Stimulated activated naive B cell treated with anti-CD40 and anti-IgM and Interleukin-4, amounts not matched to agents 10 μg/mL and 1 μg/mL and 100 μg/mL, for 72 hours (primary cell): ENCODE measurements around the gene ERICH6.
A peak's percentile ranks its signal among the peaks of the same experiment; 100 is the strongest.

Source experiments
- ATAC-seq, 2 donors: fragments of 150-1000 bp; cut with Tn5 transposase; replicated peaks; 2 replicates each; pipeline ENCODE4 v1.10.0; 2021; ENCODE audit warnings: moderate library complexity in 1 of 2
- DNase-seq: peaks from one replicate; pipeline ENCODE4 v3.0.0; 2021
- H3K27ac Mint-ChIP-seq: one replicate; pipeline ENCODE4 v1.8.0; 2022; ENCODE audit warnings: mild to moderate bottlenecking, mixed read lengths
- H3K27me3 Mint-ChIP-seq, 2 donors: one replicate each; pipeline ENCODE4 v1.8.0; 2022; ENCODE audit warnings: mixed read lengths in 2 of 2
- H3K36me3 Mint-ChIP-seq, 2 donors: one replicate each; pipeline ENCODE4 v1.8.0; 2022; ENCODE audit warnings: mixed read lengths in 2 of 2, mild to moderate bottlenecking in 1 of 2
- H3K4me1 Mint-ChIP-seq, 2 donors: one replicate each; pipeline ENCODE4 v1.8.0; 2022; ENCODE audit warnings: mixed read lengths in 2 of 2, mild to moderate bottlenecking in 1 of 2
- H3K4me3 Mint-ChIP-seq, 2 donors: one replicate each; pipeline ENCODE4 v1.8.0; 2022; ENCODE audit warnings: mild to moderate bottlenecking in 2 of 2, mixed read lengths in 2 of 2, moderate library complexity in 1 of 2
- H3K9me3 Mint-ChIP-seq, 2 donors: one replicate each; pipeline ENCODE4 v1.8.0; 2022; ENCODE audit warnings: mixed read lengths in 2 of 2, mild to moderate bottlenecking in 1 of 2

The ERICH6 gene

GRCh38 chr3:150681057-150681456 is 22.7 kb downstream of the ERICH6 start:
- Mint-ChIP-seq H3K4me1 (peaks cover 18 to 31% of the 10 kb centered on the region in 2 donors), H3K27me3 (no peaks in the 10 kb centered on the region), H3K4me3 (peak overlapping the region; percentile 62), H3K27ac (peak overlapping the region; percentile 60), H3K9me3 (peaks cover under 1 to 4% of the 10 kb centered on the region in 2 donors), H3K36me3 (peaks cover 0 to 4% of the 10 kb centered on the region in 2 donors)
- ATAC-seq (peak; percentile 98 to 99), DNase-seq (peak; percentile 13)

- Mint-ChIP-seq H3K27ac (peak overlapping the region; percentile 89), H3K4me1 (peaks cover 20 to 36% of the 10 kb centered on the region in 2 donors), H3K36me3 (peaks cover 2 to 9% of the 10 kb centered on the region in 2 donors), H3K27me3 (no peaks in the 10 kb centered on the region), H3K4me3 (peak overlapping the region; percentile 60 to 62), H3K9me3 (peaks cover 5 to 9% of the 10 kb centered on the region in 2 donors)
- DNase-seq, result no peak
- peak; percentile 4 to 7 for ATAC-seq
Measured at GRCh38 chr3:150680562-150680961, 23.2 kb downstream of the ERICH6 start.

GRCh38 chr3:150675587-150675986 is 28.1 kb downstream of the ERICH6 start:
- no peak for ATAC-seq

DNA sequence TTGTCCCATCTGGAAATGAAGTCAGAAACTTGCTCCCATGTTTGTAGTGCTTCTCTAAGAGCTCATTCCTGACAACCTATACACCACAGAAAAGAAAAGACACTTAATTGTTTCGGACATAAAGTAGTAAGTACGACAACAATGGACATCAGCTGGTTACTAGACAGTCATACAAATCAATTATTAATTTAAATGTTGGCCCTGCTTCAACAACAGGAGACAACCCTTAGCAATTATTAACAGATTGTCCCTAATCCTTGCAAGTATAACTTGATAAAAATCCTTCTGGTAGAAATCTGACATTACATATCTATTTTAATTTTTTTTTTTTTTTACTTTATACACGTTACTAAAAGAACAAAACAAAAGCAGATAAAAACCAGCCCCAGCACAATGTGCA is 29.8 kb downstream of the ERICH6 start:
- DNase-seq, result no peak
- no peaks in the 10 kb centered on the region for H3K27me3 Mint-ChIP-seq
- H3K36me3 Mint-ChIP-seq, result peaks cover 5 to 14% of the 10 kb centered on the region in 2 donors
- no peak for ATAC-seq
- peaks cover 10 to 16% of the 10 kb centered on the region in 2 donors for H3K9me3 Mint-ChIP-seq
- peaks cover 2 to 8% of the 10 kb centered on the region in 2 donors for H3K4me1 Mint-ChIP-seq
- H3K4me3 Mint-ChIP-seq, result no peak overlapping the region
- H3K27ac Mint-ChIP-seq, result no peak overlapping the region

More at GRCh38 chr3:150675587-150675986, 28.1 kb downstream of the ERICH6 start:
- no peak for DNase-seq
- Mint-ChIP-seq H3K4me3 (no peak overlapping the region), H3K36me3 (peaks cover 5 to 14% of the 10 kb centered on the region in 2 donors), H3K9me3 (peaks cover 10 to 16% of the 10 kb centered on the region in 2 donors), H3K4me1 (peaks cover 6 to 13% of the 10 kb centered on the region in 2 donors), H3K27me3 (no peaks in the 10 kb centered on the region), H3K27ac (no peak overlapping the region)

- Mint-ChIP-seq H3K27ac (no peak overlapping the region), H3K27me3 (peaks cover 0 to 9% of the 10 kb centered on the region in 2 donors), H3K9me3 (no peaks in the 10 kb centered on the region), H3K4me1 (peaks cover 2 to 15% of the 10 kb centered on the region in 2 donors), H3K4me3 (no peak overlapping the region), H3K36me3 (no peaks in the 10 kb centered on the region)
- DNase-seq (no peak), ATAC-seq (no peak)
Measured at GRCh38 chr3:150666167-150666566, 37.6 kb downstream of the ERICH6 start.

GRCh38 chr3:150663461-150663860 is 40.3 kb downstream of the ERICH6 start:
- H3K27me3 Mint-ChIP-seq, result peaks cover 8 to 9% of the 10 kb centered on the region in 2 donors
- DNase-seq (no peak), ATAC-seq (no peak)
- H3K27ac Mint-ChIP-seq, result no peak overlapping the region
- no peak overlapping the region for H3K4me3 Mint-ChIP-seq
- peaks cover 4 to 15% of the 10 kb centered on the region in 2 donors for H3K4me1 Mint-ChIP-seq
- H3K36me3 Mint-ChIP-seq, result no peaks in the 10 kb centered on the region
- H3K9me3 Mint-ChIP-seq, result no peaks in the 10 kb centered on the region

- no peak overlapping the region for H3K4me3 Mint-ChIP-seq
- no peaks in the 10 kb centered on the region for H3K9me3 Mint-ChIP-seq
- peaks cover 8 to 9% of the 10 kb centered on the region in 2 donors for H3K27me3 Mint-ChIP-seq
- peaks cover 4 to 15% of the 10 kb centered on the region in 2 donors for H3K4me1 Mint-ChIP-seq
- ATAC-seq (no peak), DNase-seq (no peak)
- H3K27ac Mint-ChIP-seq, result no peak overlapping the region
- no peaks in the 10 kb centered on the region for H3K36me3 Mint-ChIP-seq
Measured at GRCh38 chr3:150662410-150663200, 41.1 kb downstream of the ERICH6 start.

DNA sequence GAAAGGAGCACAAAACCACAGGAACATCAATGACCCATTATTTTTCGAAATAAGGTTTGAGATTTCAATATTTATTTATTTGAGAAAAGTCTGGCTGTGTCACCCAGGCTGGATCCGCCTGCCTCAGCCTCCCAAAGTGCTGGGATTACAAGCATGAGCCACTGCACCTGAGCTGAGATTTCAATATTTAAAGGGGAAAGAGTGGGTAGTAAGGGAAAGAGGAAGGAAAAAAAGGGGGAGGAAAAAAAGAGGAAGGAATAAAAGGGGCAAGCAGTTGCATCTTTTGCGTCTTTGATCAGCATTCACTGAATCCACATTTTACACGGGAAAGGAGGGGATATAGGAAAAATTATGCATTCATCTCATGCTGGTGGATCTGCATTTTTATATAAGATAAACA is 47.4 kb downstream of the ERICH6 start:
- DNase-seq (no peak), ATAC-seq (no peak)
- H3K4me3 Mint-ChIP-seq, result no peak overlapping the region
- H3K27me3 Mint-ChIP-seq, result peaks cover 0 to 8% of the 10 kb centered on the region in 2 donors
- H3K36me3 Mint-ChIP-seq, result no peaks in the 10 kb centered on the region
- H3K27ac Mint-ChIP-seq, result no peak overlapping the region
- no peaks in the 10 kb centered on the region for H3K9me3 Mint-ChIP-seq
- H3K4me1 Mint-ChIP-seq, result peaks cover 7 to 9% of the 10 kb centered on the region in 2 donors

DNA sequence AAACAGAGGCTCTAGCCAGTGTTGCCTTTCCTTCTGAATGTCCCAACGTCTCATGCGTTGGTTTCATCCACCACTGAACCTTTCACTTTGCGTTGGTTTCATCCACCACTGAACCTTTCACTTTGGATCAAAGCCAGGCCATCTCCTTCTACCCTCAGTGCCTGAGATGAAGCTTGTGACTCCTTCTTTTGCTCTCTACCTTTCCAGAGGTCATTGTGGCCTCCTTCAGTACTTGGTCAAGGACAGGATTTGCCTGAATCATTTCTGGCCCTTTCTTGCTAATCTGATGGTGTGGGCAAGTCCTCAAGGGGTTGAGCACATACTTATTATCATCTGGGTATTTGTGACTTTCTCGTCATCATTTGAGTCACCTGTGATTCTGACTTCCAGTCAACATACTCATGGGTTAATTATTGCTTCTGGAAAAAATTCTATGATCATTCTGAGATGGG is 50.6 kb downstream of the ERICH6 start:
- no peak for DNase-seq
- no peaks in the 10 kb centered on the region for H3K9me3 Mint-ChIP-seq
- no peaks in the 10 kb centered on the region for H3K27me3 Mint-ChIP-seq
- H3K4me1 Mint-ChIP-seq, result peaks cover 6 to 7% of the 10 kb centered on the region in 2 donors
- no peaks in the 10 kb centered on the region for H3K36me3 Mint-ChIP-seq
- H3K27ac Mint-ChIP-seq, result no peak overlapping the region
- peak in 1 of 2 donors; percentile 59 for ATAC-seq
- H3K4me3 Mint-ChIP-seq, result no peak overlapping the region

DNA sequence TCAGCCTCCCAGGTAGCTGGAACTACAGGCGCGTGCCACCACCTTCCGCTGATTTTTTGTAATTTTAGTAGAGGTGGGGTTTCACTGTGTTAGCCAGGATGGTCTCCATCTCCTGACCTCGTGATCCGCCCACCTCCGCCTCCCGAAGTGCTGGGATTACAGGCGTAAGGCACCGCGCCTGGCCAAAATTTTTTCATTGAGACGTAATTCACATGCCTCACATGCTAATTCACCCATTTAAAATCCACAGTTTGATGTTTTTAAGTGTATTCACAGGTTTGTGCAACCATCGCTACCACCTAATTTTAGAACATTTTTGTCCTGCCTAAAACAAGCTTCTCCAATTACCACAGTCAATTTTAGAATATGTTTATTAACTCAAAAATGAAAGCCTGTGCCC is 63.5 kb downstream of the ERICH6 start:
- Mint-ChIP-seq H3K27me3 (no peaks in the 10 kb centered on the region), H3K4me1 (peaks cover 0 to 11% of the 10 kb centered on the region in 2 donors), H3K9me3 (no peaks in the 10 kb centered on the region), H3K36me3 (no peaks in the 10 kb centered on the region), H3K4me3 (no peak overlapping the region), H3K27ac (no peak overlapping the region)
- ATAC-seq (no peak), DNase-seq (no peak)

GRCh38 chr3:150639262-150639661 is 64.5 kb downstream of the ERICH6 start:
- no peak overlapping the region for H3K4me3 Mint-ChIP-seq
- ATAC-seq (no peak), DNase-seq (no peak)
- H3K36me3 Mint-ChIP-seq, result peaks cover 1 to 4% of the 10 kb centered on the region in 2 donors
- no peaks in the 10 kb centered on the region for H3K27me3 Mint-ChIP-seq
- peaks cover 6 to 21% of the 10 kb centered on the region in 2 donors for H3K4me1 Mint-ChIP-seq
- H3K9me3 Mint-ChIP-seq, result no peaks in the 10 kb centered on the region
- H3K27ac Mint-ChIP-seq, result no peak overlapping the region

DNA sequence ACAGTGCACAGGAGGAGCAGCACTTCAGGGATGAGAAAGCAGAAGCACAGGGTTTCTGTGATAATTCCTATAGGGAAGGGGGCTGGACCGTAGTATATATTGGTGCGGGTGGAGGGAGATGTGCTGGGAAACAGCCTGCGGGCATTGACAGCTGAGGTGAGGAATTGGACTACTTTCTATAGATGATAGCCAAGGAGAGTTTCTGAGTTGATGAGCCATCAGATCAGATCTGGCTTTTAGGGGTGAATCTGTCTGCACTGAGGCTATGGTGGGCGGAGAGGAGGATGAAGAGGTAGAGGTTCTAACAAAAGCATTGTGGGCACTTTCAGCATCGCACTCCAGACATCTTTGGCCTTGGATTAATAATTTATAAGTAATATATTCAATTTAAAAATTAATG is 67.5 kb downstream of the ERICH6 start:
- H3K27me3 Mint-ChIP-seq, result no peaks in the 10 kb centered on the region
- ATAC-seq, result peak in 1 of 2 donors; percentile 33
- no peak overlapping the region for H3K27ac Mint-ChIP-seq
- peaks cover 11 to 16% of the 10 kb centered on the region in 2 donors for H3K36me3 Mint-ChIP-seq
- DNase-seq, result no peak
- H3K9me3 Mint-ChIP-seq, result no peaks in the 10 kb centered on the region
- peaks cover 9 to 32% of the 10 kb centered on the region in 2 donors for H3K4me1 Mint-ChIP-seq
- no peak overlapping the region for H3K4me3 Mint-ChIP-seq

GRCh38 chr3:150635526-150635925 is 68.2 kb downstream of the ERICH6 start:
- Mint-ChIP-seq H3K9me3 (no peaks in the 10 kb centered on the region), H3K27ac (peak overlapping the region; percentile 37), H3K4me1 (peaks cover 9 to 32% of the 10 kb centered on the region in 2 donors), H3K27me3 (no peaks in the 10 kb centered on the region), H3K36me3 (peaks cover 13 to 19% of the 10 kb centered on the region in 2 donors), H3K4me3 (no peak overlapping the region)
- no peak for DNase-seq
- peak; percentile 76 to 83 for ATAC-seq

- Mint-ChIP-seq H3K27ac (no peak overlapping the region), H3K9me3 (no peaks in the 10 kb centered on the region), H3K27me3 (no peaks in the 10 kb centered on the region), H3K36me3 (peaks cover 15 to 22% of the 10 kb centered on the region in 2 donors), H3K4me3 (no peak overlapping the region), H3K4me1 (peaks cover 9 to 32% of the 10 kb centered on the region in 2 donors)
- ATAC-seq, result peak in 1 of 2 donors; percentile 28
- no peak for DNase-seq
Measured at GRCh38 chr3:150635076-150635475, 68.6 kb downstream of the ERICH6 start.
